PC-3 (cell line): ENCODE data around the gene CTTNBP2. TPM values are rescaled to one million over a fixed set of nuclear protein-coding genes. Genes with fewer than 3 reads are reported as not detected.
A peak's percentile ranks its signal among the peaks of the same experiment; 100 is the strongest.

Experiments
- ATAC-seq: fragments of 200-7000 bp; cut with Tn5 transposase; 2 replicates; pipeline ENCODE4 v1.9.1; 2020; ENCODE audit warnings: mild to moderate bottlenecking, moderate library complexity
- BruUV-seq: library from RNA; stranded (reverse); fragments of 400-500 nt; replicated peaks from 2 replicates; lab custom pipeline; 2021; lab: Mats Ljungman, UMichigan
- CTCF ChIA-PET: fragments of 300-600 bp; sonication (Branson Sonifier 250); formaldehyde crosslinking; loops from one replicate; lab custom pipeline; 2022; ENCODE audit warnings: antibody characterized with exemption; lab: Charles Lee
- POLR2A ChIA-PET: fragments of 300-600 bp; sonication (Branson Sonifier 250); formaldehyde crosslinking; loops from one replicate; lab custom pipeline; 2022; ENCODE audit warnings: antibody characterized with exemption; ENCODE audit not compliant: unreplicated experiment; lab: Charles Lee
- DNase-seq: peaks from one replicate; pipeline ENCODE4 v3.0.0-alpha.2; 2015
- H2AFZ ChIP-seq: fragments of 300-600 bp; sonication (generic); 2 replicates; pipeline ENCODE4 v1.6.0; 2016; ENCODE audit warnings: antibody characterized with exemption, low read length
- H3F3A ChIP-seq: fragments of 300-600 bp; sonication (generic); one replicate; pipeline ENCODE4 v1.6.0; 2017; ENCODE audit warnings: antibody characterized with exemption, low read length, control low read depth, mild to moderate bottlenecking; ENCODE audit not compliant: unreplicated experiment
- H3K27ac ChIP-seq: fragments of 300-600 bp; sonication (generic); 2 replicates; pipeline ENCODE4 v1.5.1; 2016; ENCODE audit warnings: mild to moderate bottlenecking, low read length
- H3K27me3 ChIP-seq: fragments of 300-600 bp; sonication (generic); 2 replicates; pipeline ENCODE4 v1.6.1; 2016; ENCODE audit warnings: low read length, mixed read lengths
- H3K36me3 ChIP-seq: fragments of 300-600 bp; sonication (generic); 2 replicates; pipeline ENCODE4 v1.6.1; 2016; ENCODE audit warnings: low read depth, mixed run types, low read length, mixed read lengths
- H3K4me1 ChIP-seq: fragments of 300-600 bp; sonication (generic); 2 replicates; pipeline ENCODE4 v1.5.1; 2016; ENCODE audit warnings: low read length; ENCODE audit not compliant: insufficient read depth
- H3K4me2 ChIP-seq: fragments of 300-600 bp; sonication (generic); 2 replicates; pipeline ENCODE4 v1.6.0; 2016; ENCODE audit warnings: low read length
- H3K4me3 ChIP-seq: fragments of 300-600 bp; sonication (generic); 2 replicates; pipeline ENCODE4 v1.5.1; 2016; ENCODE audit warnings: mild to moderate bottlenecking, low read length, mixed read lengths
- H3K79me2 ChIP-seq: fragments of 300-600 bp; sonication (generic); 2 replicates; pipeline ENCODE4 v1.6.1; 2017; ENCODE audit warnings: low read length, mixed read lengths
- H3K9ac ChIP-seq: fragments of 300-600 bp; sonication (generic); 2 replicates; pipeline ENCODE4 v1.6.0; 2016; ENCODE audit warnings: mild to moderate bottlenecking, low read length
- H3K9me2 ChIP-seq: fragments of 300-600 bp; sonication (generic); replicated peaks from 2 replicates; pipeline ENCODE4 v1.6.1; 2016; ENCODE audit warnings: mixed run types, low read length, mixed read lengths
- H3K9me3 ChIP-seq: fragments of 300-600 bp; sonication (generic); 2 replicates; pipeline ENCODE4 v1.6.1; 2016; ENCODE audit warnings: low read length, mixed read lengths
- H4K20me1 ChIP-seq: fragments of 300-600 bp; sonication (generic); 2 replicates; pipeline ENCODE4 v1.6.1; 2016; ENCODE audit warnings: low read length, mixed read lengths
- EZH2 ChIP-seq: fragments of 300-600 bp; sonication (generic); IDR thresholded peaks from one replicate; pipeline ENCODE4 v1.6.1; 2017; ENCODE audit warnings: antibody characterized with exemption, mild to moderate bottlenecking, low read length; ENCODE audit not compliant: unreplicated experiment
- EZH2phosphoT487 ChIP-seq: fragments of 300-600 bp; sonication (generic); IDR thresholded peaks from 2 replicates; pipeline ENCODE4 v1.6.1; 2018; ENCODE audit warnings: mild to moderate bottlenecking, antibody characterized with exemption, low read length, borderline replicate concordance
- intact Hi-C: fragments of 100-400 bp; cut with micrococcal nuclease; formaldehyde crosslinking; loops from 2 replicates; pipeline ENCODE4 v1.9.0; 2023
- total RNA-seq: library from RNA; depleted of rRNA; stranded (reverse); fragments of >200 nt; gene quantifications from 2 replicates; pipeline ENCODE4 v1.2.3, GENCODE V29; 2014
- TF ChIP-seq, protein P1 (sequence below): fragments of 300-600 bp; sonication (generic); conservative IDR thresholded peaks from 2 replicates; pipeline ENCODE4 v1.5.1; 2017; ENCODE audit warnings: antibody characterized with exemption, low read depth, mild to moderate bottlenecking, low read length

The CTTNBP2 gene
- total RNA-seq, 1 experiment from 2014 or later: 1.1 TPM

GRCh38 chr7:117750612-117751563 is 122.4 kb downstream of the CTTNBP2 start:
- no peak overlapping the region for H3K4me3 ChIP-seq
- no peak overlapping the region for H3K4me2 ChIP-seq
- no peaks in the 10 kb centered on the region for H3K36me3 ChIP-seq
- DNase-seq (peak; percentile 48), ATAC-seq (peak; percentile 24; the same call in 1 of the 2 replicates)
- no peaks in the 10 kb centered on the region for H3K27me3 ChIP-seq
- TF ChIP-seq EZH2phosphoT487 (no peak), EZH2 (no peak)
- TF ChIP-seq, protein P1, sequence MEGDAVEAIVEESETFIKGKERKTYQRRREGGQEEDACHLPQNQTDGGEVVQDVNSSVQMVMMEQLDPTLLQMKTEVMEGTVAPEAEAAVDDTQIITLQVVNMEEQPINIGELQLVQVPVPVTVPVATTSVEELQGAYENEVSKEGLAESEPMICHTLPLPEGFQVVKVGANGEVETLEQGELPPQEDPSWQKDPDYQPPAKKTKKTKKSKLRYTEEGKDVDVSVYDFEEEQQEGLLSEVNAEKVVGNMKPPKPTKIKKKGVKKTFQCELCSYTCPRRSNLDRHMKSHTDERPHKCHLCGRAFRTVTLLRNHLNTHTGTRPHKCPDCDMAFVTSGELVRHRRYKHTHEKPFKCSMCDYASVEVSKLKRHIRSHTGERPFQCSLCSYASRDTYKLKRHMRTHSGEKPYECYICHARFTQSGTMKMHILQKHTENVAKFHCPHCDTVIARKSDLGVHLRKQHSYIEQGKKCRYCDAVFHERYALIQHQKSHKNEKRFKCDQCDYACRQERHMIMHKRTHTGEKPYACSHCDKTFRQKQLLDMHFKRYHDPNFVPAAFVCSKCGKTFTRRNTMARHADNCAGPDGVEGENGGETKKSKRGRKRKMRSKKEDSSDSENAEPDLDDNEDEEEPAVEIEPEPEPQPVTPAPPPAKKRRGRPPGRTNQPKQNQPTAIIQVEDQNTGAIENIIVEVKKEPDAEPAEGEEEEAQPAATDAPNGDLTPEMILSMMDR: peak; percentile 71
- no peaks in the 10 kb centered on the region for H3K9me2 ChIP-seq
- no peak overlapping the region for H3K27ac ChIP-seq
- no peaks in the 10 kb centered on the region for H3F3A ChIP-seq
- no peaks in the 10 kb centered on the region for H3K9me3 ChIP-seq
- no peak overlapping the region for H2AFZ ChIP-seq
- intact Hi-C loops: loop anchor here (1.0 to 5.0 kb wide), 6 partner anchors 122 to 444 kb away; partner anchors contain the start of gene CTTNBP2
- no peaks in the 10 kb centered on the region for H4K20me1 ChIP-seq
- no peaks in the 10 kb centered on the region for H3K79me2 ChIP-seq
- no peaks in the 10 kb centered on the region; the same call in 1 of the 2 replicates for H3K4me1 ChIP-seq
- ChIA-PET POLR2A (no interaction called here), CTCF (interaction anchor here (0.6 to 1.1 kb wide), 3 partner anchors 121 to 403 kb away, joined by 3 to 6 read pairs (median 3); no protein-coding TSS in a partner anchor)
- BruUV-seq: no TSS peak
- H3K9ac ChIP-seq: no peak overlapping the region

DNA sequence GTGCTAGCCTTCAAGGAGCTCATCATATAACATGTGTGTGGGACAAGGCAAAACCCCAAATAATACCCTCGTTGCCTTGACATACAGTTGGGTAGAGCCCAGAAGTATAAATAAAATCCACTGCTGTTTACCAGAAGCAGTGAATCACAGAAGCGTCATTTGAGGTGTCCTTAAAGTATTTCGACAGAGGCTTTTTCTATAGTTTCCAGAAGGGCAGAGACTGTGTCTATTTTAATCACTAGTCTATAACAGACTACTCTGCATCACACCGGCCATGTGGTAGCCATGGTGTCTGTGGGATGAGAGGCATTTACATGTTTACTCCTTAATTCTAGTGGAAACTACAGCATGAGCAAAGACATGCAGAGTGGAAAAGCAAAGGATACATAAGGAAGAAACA is 131.3 kb downstream of the CTTNBP2 start:
- TF ChIP-seq, protein P1: no peak
- TF ChIP-seq EZH2phosphoT487 (no peak), EZH2 (no peak)
- Histone ChIP-seq H3K9me3 (no peaks in the 10 kb centered on the region), H3K27ac (no peak overlapping the region), H3K9ac (no peak overlapping the region), H3K27me3 (no peaks in the 10 kb centered on the region), H3K9me2 (no peaks in the 10 kb centered on the region), H4K20me1 (no peaks in the 10 kb centered on the region), H3K4me1 (no peaks in the 10 kb centered on the region), H3K36me3 (no peaks in the 10 kb centered on the region), H2AFZ (no peak overlapping the region), H3F3A (no peaks in the 10 kb centered on the region), H3K4me2 (no peak overlapping the region), H3K4me3 (no peak overlapping the region), H3K79me2 (no peaks in the 10 kb centered on the region)
- ChIA-PET CTCF (no interaction called here), POLR2A (no interaction called here)
- BruUV-seq: no TSS peak
- DNase-seq (no peak), ATAC-seq (no peak)
- intact Hi-C loops: no loop called here

- H3F3A ChIP-seq: no peaks in the 10 kb centered on the region
- H3K36me3 ChIP-seq: no peaks in the 10 kb centered on the region
- no peaks in the 10 kb centered on the region for H3K79me2 ChIP-seq
- CTCF ChIA-PET: no interaction called here
- no peak overlapping the region for H3K9ac ChIP-seq
- H3K9me3 ChIP-seq: no peaks in the 10 kb centered on the region
- H3K27ac ChIP-seq: no peak overlapping the region
- TF ChIP-seq EZH2 (no peak), EZH2phosphoT487 (no peak)
- TF ChIP-seq, protein P1: no peak
- H4K20me1 ChIP-seq: no peaks in the 10 kb centered on the region
- intact Hi-C loops: no loop called here
- H2AFZ ChIP-seq: no peak overlapping the region
- no peak overlapping the region for H3K4me2 ChIP-seq
- no peak for ATAC-seq
- POLR2A ChIA-PET: no interaction called here
- no TSS peak for BruUV-seq
- no peak overlapping the region for H3K4me3 ChIP-seq
- no peaks in the 10 kb centered on the region for H3K27me3 ChIP-seq
- no peaks in the 10 kb centered on the region for H3K9me2 ChIP-seq
- H3K4me1 ChIP-seq: no peaks in the 10 kb centered on the region
- DNase-seq: no peak
Measured at GRCh38 chr7:117739085-117739484, 134.2 kb downstream of the CTTNBP2 start.
